GM18505 (cell line): ENCODE data around the gene HTR6.
A peak's percentile ranks its signal among the peaks of the same experiment; 100 is the strongest.

Experiments used
- ATAC-seq: cut with Tn5 transposase; IDR thresholded peaks from one replicate; pipeline ENCODE4 v1.9.1; 2021; ENCODE audit not compliant: unreplicated experiment
- POLR2A ChIP-seq: IDR thresholded peaks from 4 replicates; pipeline ENCODE4 v1.6.1; 2011; ENCODE audit warnings: borderline replicate concordance; ENCODE audit not compliant: insufficient read depth, insufficient read length; ENCODE audit errors: extremely low read depth

The HTR6 gene

GRCh38 chr1:19695772-19696171 is 31.1 kb downstream of the HTR6 start:
- no peak for ATAC-seq
- TF ChIP-seq POLR2A, result no peak

- ATAC-seq, result no peak
- TF ChIP-seq POLR2A, result no peak
Observed at GRCh38 chr1:19696820-19697219, 32.1 kb downstream of the HTR6 start.

GRCh38 chr1:19698181-19698580 is 33.5 kb downstream of the HTR6 start:
- no peak for ATAC-seq
- no peak for TF ChIP-seq POLR2A

GRCh38 chr1:19700079-19700777 is 35.6 kb downstream of the HTR6 start:
- ATAC-seq, result no peak
- no peak for TF ChIP-seq POLR2A

- TF ChIP-seq POLR2A, result no peak
- no peak for ATAC-seq
Observed at GRCh38 chr1:19703280-19703679, 38.6 kb downstream of the HTR6 start.

- ATAC-seq, result no peak
- no peak for TF ChIP-seq POLR2A
Observed at GRCh38 chr1:19704247-19705113, 39.8 kb downstream of the HTR6 start.

- TF ChIP-seq POLR2A, result no peak
Observed at GRCh38 chr1:19705464-19705863, 40.8 kb downstream of the HTR6 start.

GRCh38 chr1:19706136-19706535 is 41.5 kb downstream of the HTR6 start:
- no peak for ATAC-seq
- TF ChIP-seq POLR2A, result no peak

More at GRCh38 chr1:19705464-19705863, 40.8 kb downstream of the HTR6 start:
- ATAC-seq, result no peak

GRCh38 chr1:19708567-19709110 is 44.0 kb downstream of the HTR6 start:
- no peak for TF ChIP-seq POLR2A
- ATAC-seq, result no peak

- TF ChIP-seq POLR2A, result no peak
- no peak for ATAC-seq
Observed at GRCh38 chr1:19709260-19709793, 44.7 kb downstream of the HTR6 start.

GRCh38 chr1:19710825-19711611 is 46.3 kb downstream of the HTR6 start:
- peak; percentile 62 for ATAC-seq
- no peak for TF ChIP-seq POLR2A

- no peak for TF ChIP-seq POLR2A
- ATAC-seq, result no peak
Observed at GRCh38 chr1:19712928-19713327, 48.3 kb downstream of the HTR6 start.
